Endothelial cell of umbilical vein (primary cell): Measurements from ENCODE around the gene SYNE1. TPM values are rescaled to one million over a fixed set of nuclear protein-coding genes. Genes with fewer than 3 reads are reported as not detected.

Experiments used
- BruUV-seq: library from RNA; stranded (reverse); fragments of 400-500 nt; replicated peaks from 2 replicates; lab custom pipeline; 2021; lab: Mats Ljungman, UMichigan
- CTCF ChIA-PET: fragments of 300-600, 350-600 bp; sonication (Branson Sonifier 250); formaldehyde crosslinking; loops from one replicate; lab custom pipeline; 2021; ENCODE audit warnings: antibody characterized with exemption, inconsistent platforms; lab: Charles Lee
- POLR2A ChIA-PET: fragments of 300-600, 350-600 bp; sonication (Branson Sonifier 250); formaldehyde crosslinking; loops from one replicate; lab custom pipeline; 2021; ENCODE audit warnings: antibody characterized with exemption, inconsistent platforms; lab: Charles Lee
- DNase-seq: peaks from one replicate; pipeline ENCODE4 v3.0.0-alpha.2; 2011; ENCODE audit warnings: low read depth, low spot score
- FAIRE-seq: peaks from 2 replicates; lab custom pipeline; 2011; peaks lifted over from hg19 to GRCh38; lab: Jason Lieb, UNC
- H2AFZ ChIP-seq: 2 replicates; pipeline ENCODE4 v1.6.0; 2012; ENCODE audit warnings: low read depth, low read length, control low read depth, inconsistent platforms
- H3K27ac ChIP-seq: 2 replicates; pipeline ENCODE4 v1.5.1; 2011; ENCODE audit warnings: low read depth, mild to moderate bottlenecking, control low read depth, low read length, moderate library complexity; ENCODE audit not compliant: insufficient read depth
- H3K27me3 ChIP-seq, 2 experiments: 2 replicates each; pipeline versions ENCODE4 v1.6.0 to v1.6.1; 2011; ENCODE audit warnings: low read length in 2 of 2, mixed read lengths in 1 of 2; ENCODE audit not compliant: control insufficient read depth in 2 of 2, insufficient read depth in 2 of 2
- H3K36me3 ChIP-seq, 2 experiments: 2 replicates in 1 of 2; 3 replicates in 1 of 2; pipeline ENCODE4 v1.5.1; 2011; ENCODE audit warnings: low read length in 2 of 2, mild to moderate bottlenecking in 1 of 2, moderate library complexity in 1 of 2; ENCODE audit not compliant: control insufficient read depth in 2 of 2, insufficient read depth in 2 of 2; ENCODE audit errors: extremely low read depth in 1 of 2
- H3K4me1 ChIP-seq: 3 replicates; pipeline ENCODE4 v1.5.1; 2011; ENCODE audit warnings: mild to moderate bottlenecking, low read length; ENCODE audit not compliant: control insufficient read depth, insufficient read depth; ENCODE audit errors: extremely low read depth
- H3K4me2 ChIP-seq: 2 replicates; pipeline ENCODE4 v1.6.1; 2011; ENCODE audit warnings: low read length, control low read depth, mixed read lengths; ENCODE audit not compliant: insufficient read depth
- H3K4me3 ChIP-seq, 3 experiments: fragments of 200-600 bp in 1 of 3; sonication (generic), shearing (Covaris generic) in 1 of 3; replicated peaks in 1 of 3; 2 replicates each; pipeline ENCODE4 v1.5.1; 2011 to 2016; ENCODE audit warnings: control low read depth in 3 of 3, low read length in 3 of 3, mild to moderate bottlenecking in 2 of 3, inconsistent platforms in 1 of 3, low read depth in 1 of 3, moderate library complexity in 1 of 3; ENCODE audit not compliant: insufficient read depth in 1 of 3
- H3K79me2 ChIP-seq: 2 replicates; pipeline ENCODE4 v1.6.0; 2012; ENCODE audit warnings: low read length, inconsistent platforms; ENCODE audit not compliant: control insufficient read depth, insufficient read depth
- H3K9ac ChIP-seq: replicated peaks from 2 replicates; pipeline ENCODE3; 2011; ENCODE audit warnings: low read length, control low read depth; ENCODE audit not compliant: insufficient read depth; ENCODE audit errors: extremely low read depth
- H3K9me1 ChIP-seq: replicated peaks from 3 replicates; pipeline ENCODE4 v1.6.0; 2011; ENCODE audit warnings: mild to moderate bottlenecking, low read length; ENCODE audit not compliant: control insufficient read depth, insufficient read depth; ENCODE audit errors: extremely low read depth
- H3K9me3 ChIP-seq: replicated peaks from 2 replicates; pipeline ENCODE4 v1.5.1; 2012; ENCODE audit warnings: low read length, inconsistent platforms; ENCODE audit not compliant: control insufficient read depth, insufficient read depth
- H4K20me1 ChIP-seq: replicated peaks from 2 replicates; pipeline ENCODE3; 2011; ENCODE audit warnings: mild to moderate bottlenecking, low read length; ENCODE audit not compliant: control insufficient read depth, insufficient read depth; ENCODE audit errors: extremely low read depth
- CTCF ChIP-seq, 2 donors: IDR thresholded peaks; 1 replicate in 1 of 2; 2 replicates in 1 of 2; pipeline ENCODE4 v1.5.1; 2011; ENCODE audit warnings: low read length in 2 of 2, mild to moderate bottlenecking in 2 of 2, moderate library complexity in 2 of 2, control low read depth in 1 of 2, inconsistent platforms in 1 of 2, low read depth in 1 of 2; ENCODE audit not compliant: insufficient read depth in 1 of 2; ENCODE audit errors: extremely low read depth in 1 of 2
- EZH2 ChIP-seq: IDR thresholded peaks from 2 replicates; pipeline ENCODE4 v1.6.1; 2012; ENCODE audit warnings: borderline replicate concordance, low read depth, mild to moderate bottlenecking, moderate library complexity, low read length, inconsistent platforms; ENCODE audit not compliant: severe bottlenecking
- FOS ChIP-seq: IDR thresholded peaks from 2 replicates; pipeline ENCODE4 v1.6.1; 2011; ENCODE audit warnings: mild to moderate bottlenecking, low read length, moderate library complexity, borderline replicate concordance; ENCODE audit not compliant: insufficient read depth
- GATA2 ChIP-seq: IDR thresholded peaks from 2 replicates; pipeline ENCODE4 v1.7.0; 2011; ENCODE audit warnings: low read depth, mild to moderate bottlenecking, moderate library complexity, mixed read lengths, low read length; ENCODE audit not compliant: insufficient read length, insufficient read depth
- JUN ChIP-seq: IDR thresholded peaks from 2 replicates; pipeline ENCODE4 v1.6.1; 2011; ENCODE audit warnings: borderline replicate concordance, low read depth; ENCODE audit not compliant: insufficient read length, insufficient read depth
- MAX ChIP-seq: IDR thresholded peaks from 2 replicates; pipeline ENCODE4 v1.6.1; 2011; ENCODE audit not compliant: insufficient read depth, insufficient read length
- MYC ChIP-seq: IDR thresholded peaks from one replicate; pipeline ENCODE4 v1.6.1; 2011; ENCODE audit warnings: mild to moderate bottlenecking, low read depth, low read length
- POLR2A ChIP-seq: IDR thresholded peaks from 2 replicates; pipeline ENCODE4 v1.6.1; 2012; ENCODE audit warnings: low read depth, mild to moderate bottlenecking, control low read depth, low read length
- POLR2AphosphoS5 ChIP-seq: IDR thresholded peaks from 2 replicates; pipeline ENCODE4 v1.6.1; 2012; ENCODE audit warnings: low read depth, mild to moderate bottlenecking, control low read depth, low read length, moderate library complexity; ENCODE audit not compliant: insufficient read depth
- dilution Hi-C: fragments of 300-500 bp; cut with MboI; formaldehyde crosslinking; loops from one replicate; pipeline ENCODE4 v1.15.0; 2019; ENCODE audit warnings: low sequenced_read_pairs; ENCODE audit not compliant: extremely low pct_ligation_motif_present
- intact Hi-C: fragments of 100-400 bp; cut with micrococcal nuclease; formaldehyde crosslinking; loops from one replicate; pipeline ENCODE4 v1.10.0; 2022
- polyA plus RNA-seq, 4 experiments: library from polyadenylated mRNA; depleted of rRNA in 3 of 4; stranded (reverse) in 3 of 4; unstranded in 1 of 4; fragments of >200 nt; gene quantifications; 2 replicates each; pipeline versions ENCODE4 v1.2.1 to v1.2.3, GENCODE V29; 2011 to 2012; ENCODE audit warnings: missing spikeins in 1 of 4
- total RNA-seq: library from RNA; stranded (reverse); gene quantifications from 2 replicates; pipeline ENCODE4 v1.2.3, GENCODE V29; 2021

Gene SYNE1
- total and polyA plus RNA-seq, 2 donors (not counting 3 experiments of a cell fraction or from before 2014, with no cell fraction given) = 26.5 to 52.3 TPM

GRCh38 chr6:152295920-152296319 lies 341.2 kb downstream of the SYNE1 start:
- BruUV-seq = no TSS peak
- CTCF ChIA-PET = interaction anchor here (1.1 to 2.8 kb wide), 7 partner anchors 10 to 61 kb away, joined by 3 to 24 read pairs (median 5); no protein-coding TSS in a partner anchor

More at GRCh38 chr6:152295920-152296319, 341.2 kb downstream of the SYNE1 start:
- POLR2A ChIA-PET = no interaction called here
- Histone ChIP-seq H3K36me3 (peaks cover 0 to 13% of the 10 kb centered on the region in 2 experiments), H3K27me3 (no peaks in the 10 kb centered on the region), H3K9me1 (peaks cover 3% of the 10 kb centered on the region), H3K9me3 (no peaks in the 10 kb centered on the region), H4K20me1 (no peaks in the 10 kb centered on the region), H3K27ac (no peak overlapping the region), H3K79me2 (no peaks in the 10 kb centered on the region), H3K4me1 (peaks cover 4% of the 10 kb centered on the region), H3K4me2 (no peak overlapping the region), H3K9ac (no peak overlapping the region), H2AFZ (no peak overlapping the region), H3K4me3 (no peak overlapping the region)
- dilution Hi-C loops = no loop called here
- intact Hi-C loops = no loop called here
- no peak for FAIRE-seq
- TF ChIP-seq EZH2 = no peak
- TF ChIP-seq MAX = no peak
- no peak for TF ChIP-seq CTCF (IDR thresholded peaks at IDR 0.05; ENCODE audit: extremely low read depth in 1 of 2, insufficient read depth in 1 of 2, low read depth in 1 of 2, low read length in 2 of 2)
- no peak for TF ChIP-seq POLR2AphosphoS5
- no peak for TF ChIP-seq JUN
- TF ChIP-seq GATA2 = no peak
- TF ChIP-seq FOS = no peak
- TF ChIP-seq POLR2A = no peak
- no peak for TF ChIP-seq MYC
- DNase-seq = no peak
